ENCODE results near the gene LRRC47.
A peak's percentile ranks its signal among the peaks of the same experiment; 100 is the strongest.
"Not testable (repeated sequence)": the region's sequence is repeated elsewhere in the genome, so short reads cannot be mapped to it uniquely, and the experiment has no call there.

The LRRC47 gene

GRCh38 chr1:3805038-3805437, 8.7 kb upstream of the LRRC47 start:
- peaks cover 27% of the 10 kb centered on the region for H3K27me3 Mint-ChIP-seq
- H3K27ac Mint-ChIP-seq: no peak overlapping the region
- intact Hi-C loops (cut with micrococcal nuclease): no loop called here

DNA sequence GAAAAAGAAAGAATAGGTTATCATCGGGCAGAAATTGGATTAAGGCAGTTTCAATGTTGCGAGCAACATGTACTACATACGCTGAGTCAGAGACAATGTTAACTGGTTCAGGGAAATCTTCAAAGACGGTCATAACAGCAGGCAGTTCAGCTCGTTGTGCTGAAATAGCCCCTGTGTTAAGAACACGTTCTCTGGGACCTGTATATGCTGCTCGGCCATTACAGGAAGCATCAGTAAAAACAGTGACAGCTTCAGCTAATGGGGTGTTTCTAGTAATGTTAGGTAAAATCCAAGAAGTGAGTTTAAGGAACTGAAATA, 8.3 kb upstream of the LRRC47 start:
- H3K4me3 Mint-ChIP-seq; intact Hi-C loops (cut with micrococcal nuclease); H3K27ac Mint-ChIP-seq; H3K36me3 Mint-ChIP-seq (ENCODE audit: low read depth); H3K4me1 Mint-ChIP-seq (ENCODE audit: low read depth); H3K9me3 Mint-ChIP-seq: not testable (repeated sequence)
- H3K27me3 Mint-ChIP-seq: peaks cover 32% of the 10 kb centered on the region

More at GRCh38 chr1:3805038-3805437, 8.7 kb upstream of the LRRC47 start:
- no peaks in the 10 kb centered on the region for H3K9me3 Mint-ChIP-seq
- peaks cover 5% of the 10 kb centered on the region for H3K4me1 Mint-ChIP-seq (ENCODE audit: low read depth)
- no peak overlapping the region for H3K4me3 Mint-ChIP-seq
- H3K36me3 Mint-ChIP-seq (ENCODE audit: low read depth): no peaks in the 10 kb centered on the region

GRCh38 chr1:3803905-3804626, 7.8 kb upstream of the LRRC47 start:
- H3K27ac Mint-ChIP-seq: no peak overlapping the region
- peaks cover 33% of the 10 kb centered on the region for H3K27me3 Mint-ChIP-seq
- H3K36me3 Mint-ChIP-seq (ENCODE audit: low read depth): no peaks in the 10 kb centered on the region
- H3K4me3 Mint-ChIP-seq: no peak overlapping the region
- intact Hi-C loops (cut with micrococcal nuclease): no loop called here
- H3K9me3 Mint-ChIP-seq: no peaks in the 10 kb centered on the region
- H3K4me1 Mint-ChIP-seq (ENCODE audit: low read depth): peaks cover 5% of the 10 kb centered on the region

DNA sequence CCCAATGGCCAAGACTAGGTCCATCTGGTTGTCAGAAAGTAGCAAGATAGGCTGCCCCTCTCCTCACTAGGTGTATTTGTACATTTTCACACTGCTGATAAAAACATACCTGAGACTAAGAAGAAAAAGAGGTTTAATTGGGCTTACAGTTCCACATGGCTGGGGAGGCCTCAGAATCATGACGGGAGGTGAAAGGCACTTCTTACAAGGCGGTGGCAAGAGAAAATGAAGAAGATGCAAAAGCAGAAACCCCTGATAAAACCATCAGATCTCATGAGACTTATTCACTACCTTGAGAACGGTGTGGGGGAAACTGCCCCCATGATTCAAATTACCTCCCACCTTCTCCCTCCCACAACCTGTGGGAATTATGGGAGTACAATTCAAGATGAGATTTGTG, 4.5 kb upstream of the LRRC47 start:
- H3K9me3 Mint-ChIP-seq; H3K4me3 Mint-ChIP-seq; intact Hi-C loops (cut with micrococcal nuclease); H3K36me3 Mint-ChIP-seq (ENCODE audit: low read depth); H3K27ac Mint-ChIP-seq: not testable (repeated sequence)
- Mint-ChIP-seq H3K27me3 (peaks cover 32% of the 10 kb centered on the region), H3K4me1 (ENCODE audit: low read depth) (peaks cover 14% of the 10 kb centered on the region)

GRCh38 chr1:3799976-3800685, 3.8 kb upstream of the LRRC47 start:
- intact Hi-C loops (cut with micrococcal nuclease): loop anchor here (10.0 kb wide), 1 partner anchor 55 kb away; no protein-coding TSS in a partner anchor
- no peak overlapping the region for H3K4me3 Mint-ChIP-seq

DNA sequence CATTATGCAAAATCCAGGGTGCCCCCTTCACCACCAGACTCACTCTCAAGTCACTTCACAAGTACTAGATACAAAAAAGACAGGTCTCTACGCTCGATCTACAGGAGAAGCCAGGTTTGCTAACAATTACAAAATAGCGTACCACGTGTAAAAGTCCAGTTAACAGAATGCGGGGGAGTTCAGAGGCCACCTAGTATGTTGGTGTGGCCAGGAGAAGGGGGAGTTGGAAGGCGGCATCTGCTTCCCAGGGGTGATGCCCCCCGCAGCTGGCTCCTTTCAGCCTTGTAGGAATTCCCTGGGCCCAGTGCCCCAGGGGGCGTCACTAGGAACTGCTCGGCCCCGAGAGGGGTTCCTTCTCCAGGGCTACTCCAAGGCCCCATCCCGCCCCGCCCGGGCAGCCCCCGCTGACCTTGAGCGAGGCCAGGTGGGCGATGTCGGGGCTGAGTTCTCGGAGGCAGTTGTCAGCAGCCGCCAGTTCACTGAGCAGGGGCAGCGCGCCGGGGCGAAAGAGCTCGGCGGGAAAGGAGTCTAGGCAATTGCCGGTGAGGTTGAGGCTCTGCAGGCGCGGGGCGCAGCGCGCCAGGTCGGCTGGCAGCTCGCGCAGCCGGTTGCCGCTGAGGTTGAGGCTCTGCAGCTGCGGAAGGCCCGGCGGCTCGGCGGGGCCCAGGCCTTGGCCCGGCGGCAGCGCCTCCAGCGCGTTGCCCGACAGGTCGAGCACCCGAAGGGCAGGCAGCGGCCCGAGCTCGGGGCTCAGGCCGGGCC, 664 bp downstream of the LRRC47 start:
- Mint-ChIP-seq H3K9me3 (no peaks in the 10 kb centered on the region), H3K27ac (peak overlapping the region; percentile 85), H3K27me3 (peaks cover 9% of the 10 kb centered on the region)

More at GRCh38 chr1:3799976-3800685, 3.8 kb upstream of the LRRC47 start:
- no peak overlapping the region for H3K27ac Mint-ChIP-seq
- peaks cover 10% of the 10 kb centered on the region for H3K36me3 Mint-ChIP-seq (ENCODE audit: low read depth)
- H3K27me3 Mint-ChIP-seq: peaks cover 32% of the 10 kb centered on the region
- no peaks in the 10 kb centered on the region for H3K9me3 Mint-ChIP-seq
- H3K4me1 Mint-ChIP-seq (ENCODE audit: low read depth): peaks cover 19% of the 10 kb centered on the region

GRCh38 chr1:3790952-3791351, 5.3 kb downstream of the LRRC47 start:
- H3K36me3 Mint-ChIP-seq (ENCODE audit: low read depth): peaks cover 68% of the 10 kb centered on the region
- H3K4me1 Mint-ChIP-seq (ENCODE audit: low read depth): peaks cover 54% of the 10 kb centered on the region
- H3K9me3 Mint-ChIP-seq: no peaks in the 10 kb centered on the region
- no peaks in the 10 kb centered on the region for H3K27me3 Mint-ChIP-seq
- no peak overlapping the region for H3K4me3 Mint-ChIP-seq
- intact Hi-C loops (cut with micrococcal nuclease): loop anchor here (10.0 kb wide), 1 partner anchor 46 kb away; no protein-coding TSS in a partner anchor
- H3K27ac Mint-ChIP-seq: no peak overlapping the region

More for the DNA sequence above, 664 bp downstream of the LRRC47 start:
- Mint-ChIP-seq H3K4me3 (peak overlapping the region; percentile 87), H3K36me3 (ENCODE audit: low read depth) (peaks cover 36% of the 10 kb centered on the region), H3K4me1 (ENCODE audit: low read depth) (peaks cover 39% of the 10 kb centered on the region)
- intact Hi-C loops (cut with micrococcal nuclease): loop anchor here (1.0 to 10.0 kb wide), 3 partner anchors 23 to 105 kb away; partner anchors contain the start of genes C1orf174 and SMIM1

DNA sequence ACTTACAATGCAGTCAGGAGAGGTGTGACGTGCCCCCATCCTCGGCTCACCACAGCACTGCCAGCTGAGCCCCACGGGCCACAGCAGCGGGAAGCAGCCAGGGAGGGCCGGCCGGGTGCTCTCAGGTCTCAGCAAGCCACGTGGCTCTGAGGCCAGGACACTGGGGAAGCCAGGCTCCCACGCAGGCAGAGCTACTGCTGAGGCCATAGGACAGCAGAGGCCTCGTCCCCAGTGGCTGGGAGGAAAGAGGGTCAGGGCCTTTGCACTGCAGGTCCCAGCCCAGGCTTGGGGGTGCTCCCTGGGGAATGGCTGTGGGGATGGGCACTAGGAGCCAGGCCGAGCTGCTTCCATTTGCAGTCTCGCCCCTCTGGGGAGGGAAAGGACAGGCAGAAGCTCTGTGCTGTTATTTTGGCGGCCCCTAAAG, 5.8 kb downstream of the LRRC47 start:
- Mint-ChIP-seq H3K4me1 (ENCODE audit: low read depth) (peaks cover 52% of the 10 kb centered on the region), H3K36me3 (ENCODE audit: low read depth) (peaks cover 70% of the 10 kb centered on the region), H3K9me3 (no peaks in the 10 kb centered on the region), H3K27me3 (no peaks in the 10 kb centered on the region), H3K4me3 (no peak overlapping the region), H3K27ac (peak overlapping the region; percentile 22)
- intact Hi-C loops (cut with micrococcal nuclease): loop anchor here (10.0 kb wide), 1 partner anchor 46 kb away; no protein-coding TSS in a partner anchor

DNA sequence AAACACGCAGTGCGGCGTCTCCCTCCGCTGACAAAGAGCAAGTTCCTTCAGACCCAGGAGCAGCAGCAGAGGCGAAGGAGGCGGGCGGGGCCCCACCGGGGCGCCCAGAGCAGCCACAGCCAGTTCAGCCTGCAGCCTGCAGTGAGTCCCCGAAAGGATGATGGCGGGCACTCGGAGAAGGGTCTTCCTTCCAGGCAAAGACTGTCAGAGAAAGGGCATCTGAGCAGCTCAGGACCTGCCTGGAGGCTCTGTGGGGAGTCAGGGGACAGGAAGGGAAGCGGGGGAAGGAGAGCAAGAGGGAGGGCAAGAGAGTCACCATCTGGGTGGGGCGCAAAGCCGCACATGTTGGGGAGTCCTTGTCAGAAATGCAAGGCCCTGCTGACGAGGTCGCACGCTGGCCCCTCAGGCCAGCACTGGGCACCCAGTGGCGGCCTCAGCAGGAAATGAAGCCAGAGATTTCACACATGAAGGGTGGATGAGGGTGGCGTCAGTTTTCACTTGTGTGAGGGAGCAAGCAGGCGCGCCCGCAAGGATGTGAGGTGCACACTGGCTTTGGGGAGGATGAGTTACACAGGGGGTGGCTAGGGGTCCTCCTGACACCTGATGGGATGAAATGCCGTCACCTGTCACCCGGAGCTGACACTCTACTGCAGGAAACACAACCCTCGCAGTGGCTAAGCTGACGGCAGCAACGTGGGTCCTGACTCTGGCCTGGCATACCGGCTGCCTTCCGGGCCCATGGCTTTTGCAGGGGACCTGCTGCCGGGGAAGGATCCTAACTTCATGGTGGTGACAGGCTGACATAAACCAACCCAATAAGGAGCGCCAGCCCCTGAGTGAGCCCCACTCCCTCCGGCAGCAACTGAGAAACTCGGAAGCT, 6.6 kb downstream of the LRRC47 start:
- no peaks in the 10 kb centered on the region for H3K27me3 Mint-ChIP-seq
- peaks cover 76% of the 10 kb centered on the region for H3K36me3 Mint-ChIP-seq (ENCODE audit: low read depth)
- H3K27ac Mint-ChIP-seq: peak overlapping the region; percentile 29
- no peak overlapping the region for H3K4me3 Mint-ChIP-seq
- H3K9me3 Mint-ChIP-seq: no peaks in the 10 kb centered on the region
- H3K4me1 Mint-ChIP-seq (ENCODE audit: low read depth): peaks cover 44% of the 10 kb centered on the region
- intact Hi-C loops (cut with micrococcal nuclease): loop anchor here (10.0 kb wide), 1 partner anchor 45 kb away; no protein-coding TSS in a partner anchor

DNA sequence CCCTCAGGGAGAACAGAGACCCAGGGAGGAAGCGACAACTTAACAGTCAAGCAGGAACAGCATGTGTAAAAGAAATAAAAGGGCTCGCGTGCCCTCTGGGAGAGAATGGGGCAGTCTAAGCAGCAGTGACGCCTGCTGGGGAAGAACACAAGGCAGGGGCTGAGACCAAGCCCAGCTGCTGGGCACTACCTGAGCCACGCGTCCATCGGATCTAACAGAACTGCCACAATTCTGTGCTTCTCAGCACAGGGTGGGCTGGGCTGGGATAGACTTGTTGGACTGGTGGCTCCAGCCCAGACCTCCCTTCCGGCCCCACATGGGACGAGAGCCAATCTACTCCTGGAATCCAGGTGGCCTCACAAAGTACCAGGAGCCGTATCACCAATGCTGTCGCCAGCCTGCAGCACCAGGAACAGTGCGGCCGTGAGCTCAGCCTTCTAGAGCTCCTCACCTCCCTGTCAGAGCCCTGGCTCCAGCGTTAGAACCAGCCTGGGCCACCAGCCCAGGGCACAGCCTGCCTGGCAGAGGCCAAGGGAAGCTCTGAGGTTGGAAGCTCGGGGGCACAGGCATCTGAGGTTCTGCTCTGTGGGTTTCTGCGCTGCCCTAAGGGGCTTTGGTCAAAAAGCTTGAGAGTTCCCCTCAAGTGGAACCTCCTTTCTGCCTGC, 7.4 kb downstream of the LRRC47 start:
- Mint-ChIP-seq H3K27ac (peak overlapping the region; percentile 29), H3K36me3 (ENCODE audit: low read depth) (peaks cover 83% of the 10 kb centered on the region), H3K9me3 (no peaks in the 10 kb centered on the region), H3K4me1 (ENCODE audit: low read depth) (peaks cover 43% of the 10 kb centered on the region), H3K4me3 (no peak overlapping the region), H3K27me3 (no peaks in the 10 kb centered on the region)
- intact Hi-C loops (cut with micrococcal nuclease): no loop called here

GRCh38 chr1:3787745-3788605, 8.3 kb downstream of the LRRC47 start:
- no peak overlapping the region for H3K4me3 Mint-ChIP-seq
- peak overlapping the region; percentile 10 for H3K27ac Mint-ChIP-seq
- no peaks in the 10 kb centered on the region for H3K27me3 Mint-ChIP-seq
- intact Hi-C loops (cut with micrococcal nuclease): no loop called here
- H3K9me3 Mint-ChIP-seq: no peaks in the 10 kb centered on the region
- peaks cover 90% of the 10 kb centered on the region for H3K36me3 Mint-ChIP-seq (ENCODE audit: low read depth)
- peaks cover 33% of the 10 kb centered on the region for H3K4me1 Mint-ChIP-seq (ENCODE audit: low read depth)

GRCh38 chr1:3787349-3787715, 9.0 kb downstream of the LRRC47 start:
- intact Hi-C loops (cut with micrococcal nuclease): no loop called here
- H3K9me3 Mint-ChIP-seq: no peaks in the 10 kb centered on the region
- H3K27me3 Mint-ChIP-seq: no peaks in the 10 kb centered on the region
- H3K4me3 Mint-ChIP-seq: no peak overlapping the region
- no peak overlapping the region for H3K27ac Mint-ChIP-seq
- H3K36me3 Mint-ChIP-seq (ENCODE audit: low read depth): peaks cover 90% of the 10 kb centered on the region
- peaks cover 33% of the 10 kb centered on the region for H3K4me1 Mint-ChIP-seq (ENCODE audit: low read depth)
